Karpas-422 (cell line): ENCODE data around the gene S100A7. TPM values are rescaled to one million over a fixed set of nuclear protein-coding genes. Genes with fewer than 3 reads are reported as not detected.
"Not testable (repeated sequence)": the region's sequence is repeated elsewhere in the genome, so short reads cannot be mapped to it uniquely, and the experiment has no call there.

Source experiments
- DNase-seq: peaks from one replicate; pipeline ENCODE4 v3.0.0-alpha.2; 2015
- H2AFZ ChIP-seq: fragments of 200-600 bp; sonication (generic); 2 replicates; pipeline ENCODE4 v1.6.1; 2014; ENCODE audit warnings: antibody characterized with exemption, low read length, mixed read lengths
- H3K27ac ChIP-seq: fragments of 200-600 bp; sonication (generic); 2 replicates; pipeline ENCODE4 v1.5.1; 2014; ENCODE audit warnings: mild to moderate bottlenecking, low read length, moderate library complexity
- H3K27me3 ChIP-seq: fragments of 200-600 bp; sonication (generic); 2 replicates; pipeline ENCODE4 v1.6.1; 2014; ENCODE audit warnings: low read length, mixed read lengths
- H3K36me3 ChIP-seq: fragments of 200-600 bp; sonication (generic); 2 replicates; pipeline ENCODE4 v1.6.1; 2014; ENCODE audit warnings: low read length, mixed read lengths; ENCODE audit not compliant: insufficient read depth
- H3K4me1 ChIP-seq: fragments of 200-600 bp; sonication (generic); 2 replicates; pipeline ENCODE4 v1.6.1; 2014; ENCODE audit warnings: mild to moderate bottlenecking, low read length, mixed read lengths
- H3K4me2 ChIP-seq: fragments of 200-600 bp; sonication (generic); 2 replicates; pipeline ENCODE4 v1.6.1; 2014; ENCODE audit warnings: low read length, low read depth, mild to moderate bottlenecking; ENCODE audit not compliant: poor library complexity, severe bottlenecking
- H3K4me3 ChIP-seq: fragments of 200-600 bp; sonication (generic); 2 replicates; pipeline ENCODE4 v1.5.1; 2014; ENCODE audit warnings: mild to moderate bottlenecking, antibody characterized with exemption, low read length, mixed read lengths
- H3K79me2 ChIP-seq: fragments of 200-600 bp; sonication (generic); 2 replicates; pipeline ENCODE4 v1.6.1; 2014; ENCODE audit warnings: mild to moderate bottlenecking, low read length, mixed read lengths
- H3K9ac ChIP-seq: fragments of 200-600 bp; sonication (generic); 2 replicates; pipeline ENCODE4 v1.6.0; 2014; ENCODE audit warnings: low read length
- H3K9me2 ChIP-seq: fragments of 200-600 bp; sonication (generic), shearing (Covaris generic); replicated peaks from 2 replicates; pipeline ENCODE4 v1.6.0; 2014; ENCODE audit warnings: mild to moderate bottlenecking, low read length, moderate library complexity; ENCODE audit not compliant: insufficient read depth
- H3K9me3 ChIP-seq: fragments of 300-700, 200-600 bp; sonication (generic); 2 replicates; pipeline ENCODE4 v1.6.1; 2014; ENCODE audit warnings: low read length, mixed read lengths
- H4K20me1 ChIP-seq: fragments of 200-600 bp; sonication (generic); 2 replicates; pipeline ENCODE4 v1.6.1; 2014; ENCODE audit warnings: mild to moderate bottlenecking, antibody characterized with exemption, low read length, low read depth; ENCODE audit not compliant: insufficient read depth
- total RNA-seq: library from RNA; depleted of rRNA; stranded (reverse); fragments of >200 nt; shearing (Covaris generic); gene quantifications from 2 replicates; pipeline ENCODE4 v1.2.3, GENCODE V29; 2014; ENCODE audit warnings: low replicate concordance

S100A7 gene
- total RNA-seq, 1 experiment from 2014 or later: not detected

DNA sequence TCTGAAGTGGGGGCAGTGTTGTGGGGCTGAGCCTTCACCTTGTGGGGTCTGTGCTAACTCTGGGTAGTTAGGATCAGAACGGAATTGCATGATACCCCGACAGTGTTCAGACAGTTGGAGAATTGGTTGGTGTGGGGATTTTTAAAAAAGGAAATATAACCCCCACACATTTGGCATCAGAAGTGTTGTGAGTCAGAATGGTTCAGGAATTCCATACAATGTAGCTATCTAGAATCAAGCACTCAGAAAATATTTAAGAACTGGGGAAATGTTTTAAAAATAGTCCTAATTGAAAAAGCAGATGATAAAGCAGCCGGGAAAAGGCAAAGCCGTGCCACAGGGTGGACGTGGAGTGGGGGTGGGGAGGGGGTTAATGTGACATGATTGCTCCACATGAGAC lies 6.5 kb upstream of the S100A7 start:
- Histone ChIP-seq H2AFZ (no peak overlapping the region), H3K4me2 (no peak overlapping the region), H3K36me3 (no peaks in the 10 kb centered on the region), H3K79me2 (no peaks in the 10 kb centered on the region), H3K9me3 (no peaks in the 10 kb centered on the region), H3K4me3 (no peak overlapping the region), H3K4me1 (no peaks in the 10 kb centered on the region), H3K9me2 (no peaks in the 10 kb centered on the region), H3K27ac (no peak overlapping the region), H3K9ac (no peak overlapping the region), H4K20me1 (no peaks in the 10 kb centered on the region), H3K27me3 (no peaks in the 10 kb centered on the region)
- DNase-seq: peak; percentile 4

DNA sequence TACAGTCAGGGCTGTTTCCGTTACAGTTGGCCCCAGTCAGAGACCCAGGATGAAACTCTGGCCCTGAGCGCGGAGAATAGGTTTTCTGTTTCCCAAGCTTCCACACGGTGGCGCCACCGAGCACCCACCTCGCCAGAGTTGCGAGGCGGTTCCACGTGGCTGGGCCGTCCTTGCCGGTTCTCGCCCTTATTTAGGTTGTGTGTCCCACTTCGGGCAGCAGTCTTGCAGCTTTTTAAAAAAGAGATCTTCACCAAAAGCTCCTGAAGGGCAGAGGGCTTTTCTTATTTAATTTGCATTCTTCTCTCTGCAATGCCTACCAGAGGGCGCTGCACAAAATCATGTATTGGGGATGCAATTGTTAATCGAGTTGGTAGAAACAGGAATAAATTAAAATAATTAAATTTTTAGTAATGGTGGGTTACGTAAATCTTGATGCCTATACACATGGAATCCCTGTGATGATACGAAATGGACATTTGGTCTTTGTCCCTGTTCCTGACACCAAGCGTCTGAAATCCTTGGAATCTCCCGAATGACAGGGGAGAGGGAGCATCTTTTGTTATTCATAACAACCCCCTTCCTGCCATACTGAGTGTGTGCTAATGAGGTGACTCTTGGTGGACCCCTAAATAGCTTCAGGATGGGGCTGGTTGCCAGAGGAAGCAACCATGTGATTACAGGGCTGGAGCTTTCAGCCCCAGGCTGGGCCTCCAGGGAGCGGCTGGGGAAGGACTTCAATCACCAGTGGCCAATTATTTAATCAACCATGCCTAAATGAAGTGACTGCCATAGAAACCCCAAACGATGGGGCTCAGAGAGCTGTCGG lies 5.6 kb upstream of the S100A7 start:
- H3K4me1 ChIP-seq: no peaks in the 10 kb centered on the region
- H3K79me2 ChIP-seq: no peaks in the 10 kb centered on the region
- H3K9me2 ChIP-seq: no peaks in the 10 kb centered on the region
- DNase-seq: peak; percentile 77
- no peaks in the 10 kb centered on the region for H3K36me3 ChIP-seq
- no peak overlapping the region for H3K27ac ChIP-seq
- H3K4me3 ChIP-seq: no peak overlapping the region
- no peak overlapping the region for H3K4me2 ChIP-seq
- no peaks in the 10 kb centered on the region for H3K27me3 ChIP-seq
- H3K9ac ChIP-seq: no peak overlapping the region
- no peaks in the 10 kb centered on the region for H3K9me3 ChIP-seq
- H2AFZ ChIP-seq: no peak overlapping the region; the same call in 1 of the 2 replicates
- H4K20me1 ChIP-seq: no peaks in the 10 kb centered on the region

DNA sequence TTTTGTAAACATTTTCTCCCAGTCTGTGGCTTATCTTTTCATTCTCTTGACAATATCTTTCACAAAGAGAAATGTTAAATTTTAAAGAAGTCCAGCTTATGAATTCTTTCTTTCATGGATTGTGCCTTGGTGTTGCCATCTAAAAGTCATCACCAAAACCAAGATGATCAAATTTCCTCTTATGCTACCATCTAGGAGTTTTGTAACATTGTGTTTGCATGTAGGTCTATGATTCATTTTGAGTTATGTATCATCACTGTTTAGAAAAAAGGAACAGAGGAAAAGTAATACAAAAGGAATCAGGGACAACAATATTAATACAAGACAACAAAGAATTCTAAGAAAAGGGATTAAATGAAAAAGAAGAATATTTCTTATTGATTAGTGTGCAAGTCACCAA lies 2.3 kb upstream of the S100A7 start:
- H3K9me2 ChIP-seq, H3K4me3 ChIP-seq, H3K9ac ChIP-seq, H4K20me1 ChIP-seq, H3K4me1 ChIP-seq, H3K4me2 ChIP-seq, H3K27me3 ChIP-seq, H3K36me3 ChIP-seq, H3K79me2 ChIP-seq, H2AFZ ChIP-seq, H3K9me3 ChIP-seq, H3K27ac ChIP-seq: not testable (repeated sequence)
- peak; percentile 5 for DNase-seq

DNA sequence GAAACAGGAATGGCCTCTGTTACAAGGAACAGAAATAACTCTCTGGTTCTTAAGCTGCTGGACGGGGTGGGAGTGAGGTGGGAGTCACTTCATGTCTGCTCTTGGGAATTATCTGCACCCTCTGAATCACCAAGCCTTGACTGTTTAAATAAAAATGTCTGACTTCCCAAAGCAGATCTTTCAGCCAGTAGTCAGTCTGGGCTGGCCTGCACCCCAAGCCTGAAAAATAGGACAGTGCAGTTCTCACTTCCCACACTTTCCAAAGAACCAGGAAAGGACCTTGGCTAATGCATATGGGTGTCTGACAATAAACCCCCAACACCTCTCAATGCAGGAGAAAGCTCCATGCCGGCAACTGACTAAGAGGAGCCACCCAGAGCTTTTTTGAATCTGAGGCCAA lies 796 bp downstream of the S100A7 start:
- H3K9ac ChIP-seq: no peak overlapping the region
- DNase-seq: peak; percentile 29

DNA sequence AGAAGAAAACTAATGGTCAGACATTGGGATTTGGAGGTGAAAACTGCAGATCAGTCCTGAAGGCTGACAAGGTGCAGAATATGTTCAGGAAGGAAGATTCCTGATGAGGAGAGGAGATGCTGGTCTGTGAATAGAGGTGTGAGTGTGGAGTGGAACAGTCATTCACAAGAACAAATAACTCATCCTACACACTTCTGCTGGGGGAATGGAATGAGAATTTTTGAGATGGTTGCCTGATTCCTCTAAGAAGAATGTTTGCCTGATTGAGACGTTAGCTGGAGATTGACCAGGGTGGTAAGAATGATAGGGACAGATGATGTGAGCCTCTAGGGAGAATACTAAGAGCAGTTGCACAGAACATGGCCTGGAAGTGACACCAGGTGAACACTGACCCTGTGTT lies 4.1 kb downstream of the S100A7 start:
- no peaks in the 10 kb centered on the region for H4K20me1 ChIP-seq

More for the DNA sequence above, 796 bp downstream of the S100A7 start:
- no peak overlapping the region for H3K4me2 ChIP-seq
- H3K79me2 ChIP-seq: no peaks in the 10 kb centered on the region
- no peaks in the 10 kb centered on the region for H3K9me3 ChIP-seq
- H3K27me3 ChIP-seq: no peaks in the 10 kb centered on the region
- no peak overlapping the region for H3K27ac ChIP-seq
- H2AFZ ChIP-seq: no peak overlapping the region
- no peaks in the 10 kb centered on the region for H3K9me2 ChIP-seq
- H4K20me1 ChIP-seq: no peaks in the 10 kb centered on the region
- no peak overlapping the region for H3K4me3 ChIP-seq
- H3K36me3 ChIP-seq: no peaks in the 10 kb centered on the region
- H3K4me1 ChIP-seq: no peaks in the 10 kb centered on the region

DNA sequence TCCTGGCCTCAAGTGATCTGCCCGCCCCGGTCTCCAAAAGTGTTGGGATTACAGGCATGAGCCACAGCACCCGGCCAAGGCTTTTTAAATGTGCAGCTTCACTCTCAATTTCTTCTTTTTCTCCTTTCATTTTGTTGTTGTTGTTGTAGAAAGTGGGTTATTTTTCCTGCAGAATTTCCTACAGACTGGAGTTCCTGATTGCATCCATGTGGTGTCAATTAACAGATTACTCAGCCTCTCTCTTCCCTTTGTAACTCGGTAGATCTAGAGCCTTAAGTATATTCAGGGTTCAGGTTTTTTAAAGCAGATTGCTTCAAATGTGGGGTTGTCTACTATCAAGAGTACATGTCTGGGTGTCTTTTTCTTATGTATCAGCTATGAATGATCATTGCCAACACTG lies 11.6 kb downstream of the S100A7 start:
- not testable (repeated sequence) for DNase-seq, H3K9me3 ChIP-seq, H3K9me2 ChIP-seq, H3K9ac ChIP-seq, H3K36me3 ChIP-seq, H3K27ac ChIP-seq, H3K4me3 ChIP-seq, H3K79me2 ChIP-seq, H4K20me1 ChIP-seq, H3K27me3 ChIP-seq, H3K4me1 ChIP-seq, H3K4me2 ChIP-seq, H2AFZ ChIP-seq

More for the DNA sequence above, 4.1 kb downstream of the S100A7 start:
- Histone ChIP-seq H3K4me2 (no peak overlapping the region), H3K4me3 (no peak overlapping the region), H3K27me3 (no peaks in the 10 kb centered on the region), H3K27ac (no peak overlapping the region), H3K9me2 (no peaks in the 10 kb centered on the region), H3K36me3 (no peaks in the 10 kb centered on the region), H2AFZ (no peak overlapping the region), H3K79me2 (no peaks in the 10 kb centered on the region), H3K9ac (no peak overlapping the region), H3K4me1 (no peaks in the 10 kb centered on the region), H3K9me3 (no peaks in the 10 kb centered on the region)
- peak; percentile 32 for DNase-seq

DNA sequence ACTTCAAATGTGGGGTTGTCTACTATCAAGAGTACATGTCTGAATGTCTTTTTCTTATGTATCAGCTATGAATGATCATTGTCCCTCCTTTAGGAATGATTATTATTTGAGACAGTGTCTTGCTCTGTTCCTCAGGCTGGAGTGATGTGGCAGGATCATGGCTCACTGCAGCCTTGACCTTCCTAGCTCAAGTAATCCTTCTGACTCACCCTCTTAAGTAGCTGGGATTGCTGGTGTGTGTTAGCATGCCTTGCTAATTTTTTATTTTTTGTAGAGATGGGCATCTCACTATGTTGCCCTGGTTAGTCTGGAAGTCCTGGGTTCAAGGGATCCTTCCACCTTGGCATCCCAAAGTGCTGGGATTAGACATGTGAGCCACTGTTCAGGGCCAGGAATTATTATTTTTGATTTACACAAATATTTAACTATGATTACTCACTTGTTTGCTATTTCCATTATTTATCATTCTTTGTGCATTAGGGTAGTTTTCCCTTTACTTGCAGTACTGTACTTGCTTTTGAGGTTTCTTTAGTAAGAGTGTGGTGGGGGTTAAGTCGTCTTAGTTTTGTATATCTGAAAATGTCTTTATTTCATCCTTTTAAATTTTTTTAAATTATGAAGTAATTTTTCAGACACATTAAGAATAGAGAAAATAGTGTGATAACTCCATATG lies 12.8 kb downstream of the S100A7 start:
- no peaks in the 10 kb centered on the region for H3K9me3 ChIP-seq
- H4K20me1 ChIP-seq: no peaks in the 10 kb centered on the region
- H3K27ac ChIP-seq: no peak overlapping the region
- H3K9ac ChIP-seq: no peak overlapping the region
- H3K4me3 ChIP-seq: no peak overlapping the region
- no peaks in the 10 kb centered on the region for H3K27me3 ChIP-seq
- no peak overlapping the region for H3K4me2 ChIP-seq
- no peaks in the 10 kb centered on the region for H3K79me2 ChIP-seq
- no peak overlapping the region for H2AFZ ChIP-seq
- H3K4me1 ChIP-seq: no peaks in the 10 kb centered on the region
- no peaks in the 10 kb centered on the region for H3K36me3 ChIP-seq
- DNase-seq: peak; percentile 16
- no peaks in the 10 kb centered on the region for H3K9me2 ChIP-seq

DNA sequence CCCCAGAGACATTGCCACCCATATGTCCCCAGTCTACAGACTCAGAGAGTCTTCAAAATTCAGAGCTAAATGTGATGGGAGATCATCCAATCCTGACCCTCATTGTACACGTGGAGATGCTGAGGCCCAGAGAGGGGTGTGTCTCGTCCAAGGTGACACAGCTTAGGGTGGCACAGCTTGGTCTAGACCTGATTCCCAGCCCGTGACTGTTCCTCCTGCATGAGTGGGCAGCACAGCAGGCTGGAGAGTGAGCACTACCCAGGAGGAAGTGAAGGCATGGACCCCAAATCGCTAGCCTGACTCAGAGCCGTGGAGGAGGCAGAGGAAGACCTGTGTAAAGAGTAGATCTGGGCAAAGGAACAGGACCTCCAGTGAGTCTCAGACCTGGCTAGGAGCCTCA lies 16.4 kb downstream of the S100A7 start:
- no peaks in the 10 kb centered on the region for H4K20me1 ChIP-seq
- H3K36me3 ChIP-seq: no peaks in the 10 kb centered on the region
- H2AFZ ChIP-seq: no peak overlapping the region
- DNase-seq: peak; percentile 30
- H3K9ac ChIP-seq: no peak overlapping the region
- no peaks in the 10 kb centered on the region for H3K9me3 ChIP-seq
- no peaks in the 10 kb centered on the region for H3K79me2 ChIP-seq
- H3K4me2 ChIP-seq: no peak overlapping the region
- no peaks in the 10 kb centered on the region for H3K4me1 ChIP-seq
- H3K27ac ChIP-seq: no peak overlapping the region
- H3K27me3 ChIP-seq: no peaks in the 10 kb centered on the region
- H3K9me2 ChIP-seq: no peaks in the 10 kb centered on the region
- H3K4me3 ChIP-seq: no peak overlapping the region
